ENCODE data around the gene ZNF787. TPM values are rescaled to one million over a fixed set of nuclear protein-coding genes. Genes with fewer than 3 reads are reported as not detected.
"Not testable (repeated sequence)": the region's sequence is repeated elsewhere in the genome, so short reads cannot be mapped to it uniquely, and the experiment has no call there.

ZNF787 gene
- total RNA-seq, 4 donors from 2014 or later = 7.8 to 21.3 (median 14.2) TPM

DNA sequence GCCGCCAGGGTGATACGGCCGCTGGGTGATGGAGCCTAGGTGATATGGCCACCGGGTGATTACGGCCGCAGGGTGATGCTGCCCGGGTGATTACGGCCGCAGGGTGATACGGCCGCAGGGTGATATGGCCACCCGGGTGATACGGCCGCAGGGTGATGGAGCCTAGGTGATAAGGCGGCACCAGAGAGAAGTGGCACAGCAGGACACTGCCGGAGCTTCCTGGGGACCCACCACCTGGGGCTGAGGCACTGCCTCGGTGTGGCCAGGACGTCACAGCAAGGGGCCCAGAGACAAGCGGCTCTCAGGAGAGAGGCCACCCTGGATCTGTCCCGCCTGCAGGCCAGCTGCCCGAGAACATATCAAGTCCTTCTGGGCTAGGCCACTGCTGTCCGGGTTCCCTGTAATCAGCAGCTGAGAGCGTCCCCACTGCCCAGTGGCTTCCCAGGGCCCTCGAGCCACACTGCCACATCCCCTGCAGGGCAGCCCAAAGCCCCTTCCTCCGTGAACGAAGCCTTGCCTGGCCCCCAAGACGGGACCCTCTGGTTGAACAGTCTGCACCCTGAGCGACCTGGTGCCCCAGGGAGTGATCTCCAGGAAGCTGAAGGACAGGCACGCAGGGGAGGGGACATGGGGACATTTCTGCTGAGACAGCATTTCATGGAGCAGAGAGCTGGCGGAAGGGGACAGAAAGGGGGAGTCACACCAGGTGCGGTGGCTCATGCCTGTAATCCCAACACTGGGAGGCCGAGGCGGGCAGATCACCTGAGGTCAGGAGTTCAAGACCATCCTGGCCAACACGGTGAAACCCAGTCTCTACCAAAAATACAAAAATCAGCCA lies 22.1 kb downstream of the ZNF787 start:
- Histone ChIP-seq H3K4me3 (replicated peaks in 1 of 3) (no peak overlapping the region), H3K27me3 (no peaks in the 10 kb centered on the region), H3K27ac (no peak overlapping the region), H3K36me3 (peaks cover 9 to 12% of the 10 kb centered on the region in 2 donors), H3K9me3 (no peaks in the 10 kb centered on the region), H3K4me1 (no peaks in the 10 kb centered on the region)
- intact Hi-C loops (cut with DNase I) = no loop called here
- no peak for DNase-seq
- whole genome bisulfite sequencing, 2 donors = 90 to 93% methylated on average over 23 to 25 of the region's 34 CpGs
- TF ChIP-seq POLR2A (IDR thresholded peaks at IDR 0.05) = no peak
- TF ChIP-seq, protein P1, sequence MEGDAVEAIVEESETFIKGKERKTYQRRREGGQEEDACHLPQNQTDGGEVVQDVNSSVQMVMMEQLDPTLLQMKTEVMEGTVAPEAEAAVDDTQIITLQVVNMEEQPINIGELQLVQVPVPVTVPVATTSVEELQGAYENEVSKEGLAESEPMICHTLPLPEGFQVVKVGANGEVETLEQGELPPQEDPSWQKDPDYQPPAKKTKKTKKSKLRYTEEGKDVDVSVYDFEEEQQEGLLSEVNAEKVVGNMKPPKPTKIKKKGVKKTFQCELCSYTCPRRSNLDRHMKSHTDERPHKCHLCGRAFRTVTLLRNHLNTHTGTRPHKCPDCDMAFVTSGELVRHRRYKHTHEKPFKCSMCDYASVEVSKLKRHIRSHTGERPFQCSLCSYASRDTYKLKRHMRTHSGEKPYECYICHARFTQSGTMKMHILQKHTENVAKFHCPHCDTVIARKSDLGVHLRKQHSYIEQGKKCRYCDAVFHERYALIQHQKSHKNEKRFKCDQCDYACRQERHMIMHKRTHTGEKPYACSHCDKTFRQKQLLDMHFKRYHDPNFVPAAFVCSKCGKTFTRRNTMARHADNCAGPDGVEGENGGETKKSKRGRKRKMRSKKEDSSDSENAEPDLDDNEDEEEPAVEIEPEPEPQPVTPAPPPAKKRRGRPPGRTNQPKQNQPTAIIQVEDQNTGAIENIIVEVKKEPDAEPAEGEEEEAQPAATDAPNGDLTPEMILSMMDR (IDR thresholded peaks at IDR 0.05) = no peak

DNA sequence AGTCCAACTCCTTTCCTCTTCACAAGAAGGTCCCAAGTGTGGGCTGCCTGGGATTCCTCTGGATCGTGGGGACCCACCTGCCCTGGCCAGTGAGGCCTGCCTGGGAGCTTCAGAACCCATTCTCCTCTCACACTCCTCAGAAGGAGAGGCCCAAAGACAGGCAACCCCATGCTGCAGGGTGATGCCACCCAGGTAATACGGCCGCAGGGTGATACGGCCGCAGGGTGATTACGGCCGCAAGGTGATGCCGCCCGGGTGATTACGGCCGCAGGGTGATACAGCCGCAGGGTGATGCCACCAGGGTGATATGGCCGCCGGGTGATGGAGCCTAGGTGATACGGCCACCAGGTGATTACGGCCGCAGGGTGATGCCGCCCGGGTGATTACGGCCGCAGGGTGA lies 22.9 kb downstream of the ZNF787 start:
- intact Hi-C loops (cut with DNase I); H3K4me3 ChIP-seq (replicated peaks in 1 of 3); H3K27me3 ChIP-seq; H3K27ac ChIP-seq; DNase-seq; H3K4me1 ChIP-seq; H3K9me3 ChIP-seq: not testable (repeated sequence)
- peaks cover 9 to 12% of the 10 kb centered on the region in 2 donors for H3K36me3 ChIP-seq
- 92 to 96% methylated on average over 15 to 21 of the region's 21 CpGs for WGBS, 2 donors

GRCh38 chr19:56097776-56098175 lies 23.3 kb downstream of the ZNF787 start:
- Histone ChIP-seq H3K9me3 (no peaks in the 10 kb centered on the region), H3K36me3 (peaks cover 9 to 10% of the 10 kb centered on the region in 2 donors), H3K27me3 (no peaks in the 10 kb centered on the region), H3K27ac (no peak overlapping the region), H3K4me1 (no peaks in the 10 kb centered on the region), H3K4me3 (replicated peaks in 1 of 3) (no peak overlapping the region)
- 85 to 100% methylated on average over 5 to 7 of the region's 7 CpGs for whole genome bisulfite sequencing, 2 donors
- intact Hi-C loops (cut with DNase I) = no loop called here
- TF ChIP-seq, protein P1 (IDR thresholded peaks at IDR 0.05) = no peak
- no peak for TF ChIP-seq POLR2A (IDR thresholded peaks at IDR 0.05)
- DNase-seq = no peak

DNA sequence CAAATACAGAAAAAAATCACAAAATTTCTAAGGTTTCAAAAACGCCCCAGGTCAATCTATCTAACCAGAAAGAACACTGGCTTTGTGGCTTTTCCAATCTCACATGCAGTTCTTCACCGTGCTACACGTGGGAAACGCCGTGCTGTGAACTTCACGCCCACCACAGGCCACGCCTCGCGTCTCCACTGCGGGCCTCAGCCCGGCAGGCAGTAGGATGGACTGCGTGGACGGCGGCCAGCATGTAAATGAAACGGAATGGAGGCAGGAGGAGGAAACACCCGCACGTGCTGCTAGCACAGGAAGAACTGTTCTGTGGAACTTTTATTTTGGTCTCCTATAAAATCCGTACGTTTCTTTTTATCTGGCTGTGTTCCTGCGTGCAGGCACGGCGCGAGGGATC lies 23.8 kb downstream of the ZNF787 start:
- DNase-seq = no peak
- intact Hi-C loops (cut with DNase I) = no loop called here
- 81 to 89% methylated on average over 19 to 23 of the region's 23 CpGs for WGBS, 2 donors
- Histone ChIP-seq H3K36me3 (peaks cover 8 to 10% of the 10 kb centered on the region in 2 donors), H3K4me3 (replicated peaks in 1 of 3) (no peak overlapping the region), H3K4me1 (no peaks in the 10 kb centered on the region), H3K9me3 (no peaks in the 10 kb centered on the region), H3K27ac (no peak overlapping the region), H3K27me3 (no peaks in the 10 kb centered on the region)
- TF ChIP-seq POLR2A (IDR thresholded peaks at IDR 0.05) = no peak
- TF ChIP-seq, protein P1 (IDR thresholded peaks at IDR 0.05) = no peak

GRCh38 chr19:56096665-56097064 lies 24.4 kb downstream of the ZNF787 start:
- Histone ChIP-seq H3K9me3 (no peaks in the 10 kb centered on the region), H3K27ac (no peak overlapping the region), H3K36me3 (peaks cover 1 to 6% of the 10 kb centered on the region in 2 donors), H3K4me1 (no peaks in the 10 kb centered on the region), H3K27me3 (no peaks in the 10 kb centered on the region), H3K4me3 (replicated peaks in 1 of 3) (no peak overlapping the region)
- DNase-seq = no peak
- TF ChIP-seq, protein P1 (IDR thresholded peaks at IDR 0.05) = no peak
- no peak for TF ChIP-seq POLR2A (IDR thresholded peaks at IDR 0.05)
- intact Hi-C loops (cut with DNase I) = no loop called here
- WGBS, 2 donors = 86 to 91% methylated on average over 12 to 13 of the region's 13 CpGs

Data from thyroid gland (tissue), 4 donors.